Activated T-helper 9 cell treated with anti-CD3 and anti-CD28 coated beads, Interleukin-2, amount 50 U/mL, for 16 hours (primary cell): Measurements from ENCODE around the gene PRSS36.
"Not testable (repeated sequence)": the region's sequence is repeated elsewhere in the genome, so short reads cannot be mapped to it uniquely, and the experiment has no call there.

Experiments used
- DNase-seq: peaks from one replicate; pipeline ENCODE4 v3.0.0-alpha.2; 2020; ENCODE audit warnings: low read depth

The PRSS36 gene

GRCh38 chr16:31141489-31142108 lies 8.3 kb downstream of the PRSS36 start:
- no peak for DNase-seq

GRCh38 chr16:31141071-31141469 lies 8.8 kb downstream of the PRSS36 start:
- not testable (repeated sequence) for DNase-seq

GRCh38 chr16:31138621-31139578 lies 11.0 kb downstream of the PRSS36 start:
- no peak for DNase-seq

GRCh38 chr16:31136822-31137499 lies 12.9 kb downstream of the PRSS36 start:
- not testable (repeated sequence) for DNase-seq

GRCh38 chr16:31136287-31136662 lies 13.6 kb downstream of the PRSS36 start:
- no peak for DNase-seq

GRCh38 chr16:31135535-31136286 lies 14.2 kb downstream of the PRSS36 start, which contains the start of gene PRSS8:
Gene PRSS8, minus strand, starts transcription at chr16:31135727. Its CDS starts 229 bp downstream, at chr16:31135498.
- no peak for DNase-seq

- no peak for DNase-seq
These were observed 15.0 kb downstream of the PRSS36 start for GRCh38 chr16:31134625-31135534.

- DNase-seq, result no peak
These were observed 15.7 kb downstream of the PRSS36 start for GRCh38 chr16:31134091-31134571.

GRCh38 chr16:31133046-31133501 lies 16.8 kb downstream of the PRSS36 start:
- DNase-seq, result no peak

- no peak for DNase-seq
These were observed 17.4 kb downstream of the PRSS36 start for GRCh38 chr16:31132303-31132979.

GRCh38 chr16:31131841-31132271 lies 18.0 kb downstream of the PRSS36 start:
- DNase-seq, result no peak

- no peak for DNase-seq
These were observed 18.4 kb downstream of the PRSS36 start for GRCh38 chr16:31131416-31131815.

- DNase-seq, result no peak
These were observed 19.0 kb downstream of the PRSS36 start for GRCh38 chr16:31130899-31131298.

GRCh38 chr16:31130336-31130891 lies 19.5 kb downstream of the PRSS36 start:
- DNase-seq, result no peak

- DNase-seq, result no peak
These were observed 20.1 kb downstream of the PRSS36 start for GRCh38 chr16:31129568-31130335.

- DNase-seq, result no peak
These were observed 20.9 kb downstream of the PRSS36 start for GRCh38 chr16:31128711-31129567.

GRCh38 chr16:31127182-31127581 lies 22.7 kb downstream of the PRSS36 start:
- no peak for DNase-seq

GRCh38 chr16:31125844-31126243 lies 24.0 kb downstream of the PRSS36 start:
- DNase-seq, result no peak
